Purkinje cell (primary cell): Measurements from ENCODE around the gene FCGR3A. TPM values are rescaled to one million over a fixed set of nuclear protein-coding genes. Genes with fewer than 3 reads are reported as not detected.

Experiments
- polyA plus RNA-seq: library from polyadenylated mRNA; unstranded; fragments of >200 nt; fragmentation: Nextera tagmentation; gene quantifications from 2 replicates; pipeline ENCODE4 v1.2.1, GENCODE V29; 2014

The FCGR3A gene
- polyA plus RNA-seq, result 0.73 and 1.3 TPM in 2 replicates

GRCh38 chr1:161549652-161550051, at the start of gene FCGR3A:
Gene FCGR3A (minus strand): TSS chr1:161549818. CDS start chr1:161549736, 82 bp downstream.

GRCh38 chr1:161523817-161524741, 25.5 kb downstream of the FCGR3A start, which contains the start of gene HSPA6:
Gene HSPA6 (plus strand): TSS chr1:161524540. CDS start chr1:161524659, 119 bp downstream.

Other genes with a start within 250 kb of the FCGR3A start
- gene MPZ, start 239.8 kb downstream of the FCGR3A start, polyA plus RNA-seq, result not detected in 2 replicates
- gene SDHC, start 235.4 kb downstream of the FCGR3A start, polyA plus RNA-seq, result 72.3 and 72.8 TPM in 2 replicates
- 0.83 and 1.7 TPM in 2 replicates for gene CFAP126, start 181.9 kb downstream of the FCGR3A start, polyA plus RNA-seq
- 1.0 TPM in 1 of 2 replicates, not detected in the other for gene FCGR2A, start 44.4 kb downstream of the FCGR3A start, polyA plus RNA-seq
- gene HSPA6, start 25.3 kb downstream of the FCGR3A start, polyA plus RNA-seq, result 0.62 and 0.66 TPM in 2 replicates
- gene FCGR3B, start 81.4 kb upstream of the FCGR3A start, polyA plus RNA-seq, result not detected in 2 replicates
- not detected in 2 replicates for gene FCGR2B, start 113.3 kb upstream of the FCGR3A start, polyA plus RNA-seq
- gene FCRLA, start 157.4 kb upstream of the FCGR3A start, polyA plus RNA-seq, result not detected in 2 replicates
- gene FCRLB, start 171.7 kb upstream of the FCGR3A start, polyA plus RNA-seq, result 1.2 and 6.0 TPM in 2 replicates
- gene DUSP12, start 200.0 kb upstream of the FCGR3A start, polyA plus RNA-seq, result 17.8 and 27.0 TPM in 2 replicates
- 27.2 and 27.8 TPM in 2 replicates for gene ATF6, start 216.5 kb upstream of the FCGR3A start, polyA plus RNA-seq